RWPE1 (cell line): Measurements from ENCODE around the gene CHSY1.
"Not testable (repeated sequence)": the region's sequence is repeated elsewhere in the genome, so short reads cannot be mapped to it uniquely, and the experiment has no call there.

Experiments used
- CTCF ChIA-PET: fragments of 350-600 bp; sonication (Branson Sonifier 250); formaldehyde crosslinking; extraction: SDS; loops from one replicate; lab custom pipeline; 2021; lab: Yijun Ruan, JAX
- POLR2A ChIA-PET: fragments of 400-600 bp; formaldehyde crosslinking; extraction: SDS; loops from one replicate; lab custom pipeline; 2020; ENCODE audit warnings: antibody characterized with exemption; ENCODE audit not compliant: low non-redundant PET; lab: Yijun Ruan, JAX
- DNase-seq: peaks from one replicate; pipeline ENCODE4 v3.0.0; 2012; ENCODE audit warnings: low spot score
- H3K27ac ChIP-seq: fragments of 450-650 bp; 2 replicates; pipeline ENCODE4 v1.5.1; 2017
- TF ChIP-seq, protein P1 (sequence below): fragments of 450-650 bp; conservative IDR thresholded peaks from 2 replicates; pipeline ENCODE4 v1.5.1; 2017; ENCODE audit warnings: low read depth, mild to moderate bottlenecking

Gene CHSY1

GRCh38 chr15:101126618-101127505, 125.0 kb downstream of the CHSY1 start:
- ChIA-PET POLR2A (no interaction called here), CTCF (no interaction called here)
- peak overlapping the region; percentile 97 for H3K27ac ChIP-seq
- DNase-seq = no peak
- TF ChIP-seq, protein P1, sequence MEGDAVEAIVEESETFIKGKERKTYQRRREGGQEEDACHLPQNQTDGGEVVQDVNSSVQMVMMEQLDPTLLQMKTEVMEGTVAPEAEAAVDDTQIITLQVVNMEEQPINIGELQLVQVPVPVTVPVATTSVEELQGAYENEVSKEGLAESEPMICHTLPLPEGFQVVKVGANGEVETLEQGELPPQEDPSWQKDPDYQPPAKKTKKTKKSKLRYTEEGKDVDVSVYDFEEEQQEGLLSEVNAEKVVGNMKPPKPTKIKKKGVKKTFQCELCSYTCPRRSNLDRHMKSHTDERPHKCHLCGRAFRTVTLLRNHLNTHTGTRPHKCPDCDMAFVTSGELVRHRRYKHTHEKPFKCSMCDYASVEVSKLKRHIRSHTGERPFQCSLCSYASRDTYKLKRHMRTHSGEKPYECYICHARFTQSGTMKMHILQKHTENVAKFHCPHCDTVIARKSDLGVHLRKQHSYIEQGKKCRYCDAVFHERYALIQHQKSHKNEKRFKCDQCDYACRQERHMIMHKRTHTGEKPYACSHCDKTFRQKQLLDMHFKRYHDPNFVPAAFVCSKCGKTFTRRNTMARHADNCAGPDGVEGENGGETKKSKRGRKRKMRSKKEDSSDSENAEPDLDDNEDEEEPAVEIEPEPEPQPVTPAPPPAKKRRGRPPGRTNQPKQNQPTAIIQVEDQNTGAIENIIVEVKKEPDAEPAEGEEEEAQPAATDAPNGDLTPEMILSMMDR = no peak

- DNase-seq, CTCF ChIA-PET, POLR2A ChIA-PET: not testable (repeated sequence)
- peak overlapping the region; percentile 67 for H3K27ac ChIP-seq
Observed at GRCh38 chr15:101125881-101126428, 125.9 kb downstream of the CHSY1 start.
